AG09309 (cell line): Measurements from ENCODE around the gene HM13.
"Not testable (repeated sequence)": the region's sequence is repeated elsewhere in the genome, so short reads cannot be mapped to it uniquely, and the experiment has no call there.

Experiments
- DNase-seq: peaks from one replicate; pipeline ENCODE4 v3.0.0-alpha.2; 2010; ENCODE audit warnings: low read depth
- H3K4me3 ChIP-seq: 2 replicates; pipeline ENCODE4 v1.5.1; 2011; ENCODE audit warnings: mild to moderate bottlenecking, low read depth, low read length, moderate library complexity; ENCODE audit not compliant: control insufficient read depth
- CTCF ChIP-seq: IDR thresholded peaks from 2 replicates; pipeline ENCODE4 v1.5.1; 2011; ENCODE audit warnings: mild to moderate bottlenecking, low read depth, low read length, inconsistent platforms; ENCODE audit not compliant: insufficient read depth, control insufficient read depth; ENCODE audit errors: missing control alignments

The HM13 gene

GRCh38 chr20:31593221-31594001 is 79.2 kb downstream of the HM13 start:
- no peak for TF ChIP-seq CTCF
- DNase-seq: no peak
- no peak overlapping the region for H3K4me3 ChIP-seq

GRCh38 chr20:31594002-31594557 is 79.8 kb downstream of the HM13 start:
- DNase-seq: no peak
- TF ChIP-seq CTCF: no peak
- no peak overlapping the region for H3K4me3 ChIP-seq

GRCh38 chr20:31594558-31595379 is 80.5 kb downstream of the HM13 start:
- TF ChIP-seq CTCF: no peak
- no peak for DNase-seq
- H3K4me3 ChIP-seq: no peak overlapping the region

- no peak for TF ChIP-seq CTCF
- DNase-seq: no peak
- H3K4me3 ChIP-seq: no peak overlapping the region
These were observed 81.1 kb downstream of the HM13 start for GRCh38 chr20:31595380-31595653.

GRCh38 chr20:31595654-31596411 is 81.6 kb downstream of the HM13 start:
- peak; percentile 95 for DNase-seq
- no peak overlapping the region for H3K4me3 ChIP-seq
- TF ChIP-seq CTCF: no peak

- H3K4me3 ChIP-seq, DNase-seq: not testable (repeated sequence)
These were observed 82.1 kb downstream of the HM13 start for GRCh38 chr20:31596412-31596715.
